GM21447 (cell line): ENCODE measurements around the gene GZF1.

Experiments
- ATAC-seq: cut with Tn5 transposase; IDR thresholded peaks from one replicate; pipeline ENCODE4 v1.9.1; 2021; ENCODE audit not compliant: unreplicated experiment

Gene GZF1

GRCh38 chr20:23404196-23404595 lies 42.2 kb downstream of the GZF1 start:
- no peak for ATAC-seq

DNA sequence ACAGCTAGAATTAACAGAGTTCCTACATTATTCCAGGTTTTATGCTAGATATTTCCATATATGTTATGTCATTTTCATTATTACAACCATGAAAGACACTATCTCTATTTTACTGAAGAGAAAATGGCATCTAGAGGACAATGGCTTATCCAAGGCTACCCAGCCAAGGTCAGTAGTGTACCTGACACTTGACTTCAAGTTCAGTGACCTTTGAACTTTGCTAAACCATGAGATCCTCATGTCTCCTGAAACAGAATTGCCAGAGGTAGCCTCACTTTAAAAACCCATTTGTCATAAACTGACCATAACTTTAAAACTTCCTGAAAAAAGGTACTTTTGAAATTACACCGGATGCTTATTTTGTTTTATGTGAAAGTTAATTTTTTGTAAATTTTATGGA lies 44.9 kb downstream of the GZF1 start:
- no peak for ATAC-seq

DNA sequence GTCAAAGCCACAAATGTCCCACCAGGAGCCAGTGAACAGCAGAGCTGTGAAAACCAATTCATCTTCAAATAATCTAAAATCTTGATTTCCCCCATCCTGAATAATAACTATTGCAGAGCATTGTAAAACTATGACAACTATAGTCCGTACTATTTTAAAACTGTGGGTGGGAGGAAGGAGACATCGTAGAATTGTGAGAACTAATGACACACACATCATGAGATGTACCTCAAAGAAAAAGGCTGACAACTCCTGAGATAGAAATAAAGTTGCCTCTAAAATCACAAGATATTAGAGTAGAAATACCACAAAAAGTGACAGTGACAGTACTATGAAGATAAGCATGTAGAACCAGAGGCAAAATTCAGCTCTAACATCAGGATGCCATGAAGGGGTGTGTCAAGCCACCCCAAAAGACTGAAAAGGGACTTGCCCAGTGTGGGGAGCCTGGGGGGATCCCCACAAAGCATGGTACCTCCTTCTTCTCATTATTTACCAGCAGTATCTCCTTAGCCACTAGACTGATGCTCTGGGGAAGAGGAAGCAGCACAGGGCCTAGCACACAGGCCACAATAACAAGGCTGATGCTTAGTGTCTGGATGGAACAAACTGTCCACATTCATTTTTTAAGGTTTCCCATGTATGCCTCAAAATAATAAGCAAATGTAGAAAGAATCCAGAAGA lies 45.9 kb downstream of the GZF1 start:
- peak; percentile 84 for ATAC-seq

- no peak for ATAC-seq
Observed at GRCh38 chr20:23408957-23409356, 47.0 kb downstream of the GZF1 start.

DNA sequence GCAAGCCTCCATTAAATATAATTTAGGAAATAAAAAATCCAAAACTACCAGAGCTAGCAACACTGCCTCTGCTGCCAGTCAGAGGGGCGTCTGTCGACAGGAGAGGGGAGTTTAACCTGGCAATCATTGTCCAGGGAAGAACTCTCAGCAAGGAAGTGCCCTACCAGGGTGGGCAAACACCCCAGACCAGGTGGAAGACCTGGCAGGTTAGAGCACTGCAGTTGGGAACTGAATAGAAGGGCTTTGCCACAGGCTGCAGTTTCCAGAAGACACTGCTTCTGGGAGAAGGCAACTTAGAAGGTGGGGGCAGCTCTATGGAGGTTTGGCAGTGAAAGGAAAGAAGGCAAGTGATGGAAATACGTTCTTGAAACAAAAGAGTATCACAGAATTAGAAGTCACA lies 47.8 kb downstream of the GZF1 start:
- ATAC-seq = no peak

DNA sequence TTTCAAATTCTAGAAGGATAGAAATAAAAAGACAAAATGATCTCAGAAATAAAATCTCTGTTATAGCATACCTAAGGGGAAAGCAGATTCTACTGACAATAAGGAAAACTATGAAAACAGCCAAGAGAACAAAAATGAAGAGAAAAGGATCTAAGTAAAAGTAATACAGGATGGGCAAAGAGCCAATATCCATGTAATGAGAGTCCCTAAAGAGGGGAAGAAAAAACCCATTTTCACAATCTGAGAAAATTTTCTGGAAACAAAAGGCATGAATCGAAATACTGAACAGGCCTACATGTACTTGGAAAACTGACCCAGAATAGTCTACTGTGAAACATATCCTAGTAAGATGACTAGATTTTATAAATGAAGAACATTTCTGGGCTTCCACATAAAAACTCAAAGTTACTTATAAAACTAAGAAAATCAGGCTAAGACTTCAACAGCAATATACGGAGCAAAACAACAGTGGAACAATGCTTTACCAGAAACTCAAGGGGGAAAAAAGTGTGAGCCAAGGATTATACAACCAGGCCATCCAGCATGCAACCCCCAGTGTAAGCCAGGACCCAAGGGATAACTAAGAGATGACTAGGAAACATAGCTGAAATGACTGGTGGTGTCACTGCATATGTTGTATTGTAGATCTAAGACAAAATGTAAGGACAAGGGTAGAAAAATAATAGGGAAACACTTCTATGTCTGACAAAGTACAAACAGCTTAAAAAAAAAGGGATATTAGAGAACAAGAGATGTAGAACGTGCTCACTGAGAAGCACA lies 49.1 kb downstream of the GZF1 start:
- ATAC-seq = no peak

DNA sequence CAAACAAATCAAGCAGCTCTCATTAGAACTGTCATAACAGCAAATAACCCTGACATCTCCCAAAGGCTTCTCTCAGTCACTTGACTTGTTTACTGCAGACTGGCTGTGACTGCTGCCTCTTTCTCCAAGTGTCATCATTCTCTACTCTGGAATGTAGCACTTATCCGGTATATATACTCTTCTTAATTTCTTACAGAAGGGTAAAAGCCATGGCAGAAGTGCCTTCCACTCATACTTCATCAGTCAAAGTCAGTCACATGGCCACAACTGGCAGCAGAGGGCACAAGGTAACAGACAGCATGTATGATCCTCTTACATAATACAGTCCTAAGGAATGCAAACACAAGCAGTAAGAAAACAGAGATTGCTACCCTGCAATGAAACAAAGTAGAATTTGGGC lies 50.0 kb downstream of the GZF1 start:
- ATAC-seq = no peak

DNA sequence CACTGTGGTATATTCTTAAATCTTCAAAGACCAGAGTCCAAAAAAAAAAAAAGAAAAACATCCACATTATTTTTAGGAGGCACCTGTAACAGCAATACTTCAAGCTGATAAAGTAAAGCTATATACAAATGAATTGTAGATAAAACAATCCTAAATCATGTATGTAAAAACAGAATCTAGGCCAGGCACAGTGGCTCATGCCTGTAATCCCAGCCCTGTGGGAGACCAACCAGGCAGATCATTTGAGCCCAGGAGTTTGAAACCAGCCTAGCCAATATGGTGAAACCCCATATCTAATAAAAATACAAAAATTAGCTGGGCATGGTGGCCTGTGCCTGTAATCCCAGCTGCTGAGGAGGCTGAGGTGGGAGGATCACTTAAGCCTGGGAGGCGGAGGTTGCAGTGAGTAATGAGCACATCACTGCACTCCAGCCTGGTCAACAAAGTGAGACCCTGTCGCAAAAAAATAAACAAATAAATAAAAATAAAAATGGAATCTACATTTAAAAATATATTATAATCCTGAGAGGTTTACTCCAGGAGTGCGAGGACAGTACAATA lies 52.0 kb downstream of the GZF1 start:
- no peak for ATAC-seq

GRCh38 chr20:23414526-23415188 lies 52.7 kb downstream of the GZF1 start:
- ATAC-seq = no peak

DNA sequence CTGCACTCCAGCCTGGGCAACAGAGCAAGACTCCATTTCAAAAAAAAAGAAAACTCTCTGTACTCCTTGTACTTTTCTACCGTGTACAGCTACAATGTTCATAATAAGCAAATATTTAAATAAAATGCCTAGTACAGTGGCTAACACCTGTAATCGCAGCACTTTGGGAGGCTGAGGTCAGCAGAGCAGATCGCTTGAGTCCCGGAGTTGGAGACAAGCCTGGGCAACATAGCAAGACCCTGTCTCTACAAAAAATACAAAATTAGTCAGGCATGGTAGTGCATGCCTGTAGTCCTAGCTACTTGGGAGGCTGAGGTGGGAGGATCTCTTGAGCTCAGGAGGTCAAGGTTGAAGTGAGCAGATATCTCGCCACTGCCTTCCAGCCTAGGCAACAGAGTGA lies 53.6 kb downstream of the GZF1 start:
- ATAC-seq = no peak

DNA sequence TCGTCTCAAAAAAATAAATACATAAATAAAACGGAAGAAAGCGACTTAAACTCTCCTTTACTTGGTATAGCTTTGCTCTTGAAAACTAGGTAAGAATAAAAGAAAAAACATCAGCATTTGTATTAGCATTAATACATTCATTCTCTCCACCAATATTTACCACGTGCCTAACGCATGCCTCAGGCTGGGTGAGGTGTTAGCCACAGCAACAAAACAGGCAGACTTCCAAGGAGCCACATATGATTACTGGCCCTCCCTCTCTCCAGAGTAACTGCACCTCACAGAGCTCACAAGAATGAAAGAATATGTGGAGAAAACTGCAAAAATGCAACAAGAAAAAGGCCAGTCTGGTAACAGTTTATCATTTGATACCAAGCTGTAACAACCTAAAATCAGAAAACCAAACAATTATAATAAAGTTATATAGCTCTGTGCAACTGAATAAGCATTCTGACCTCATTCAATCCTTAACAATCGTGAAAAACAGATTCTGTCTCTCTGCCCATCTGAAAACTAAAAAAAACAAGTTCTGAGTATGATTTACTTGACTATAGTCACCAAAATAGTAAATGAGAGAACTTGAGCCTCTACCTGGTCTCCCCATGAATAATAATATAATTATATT lies 54.1 kb downstream of the GZF1 start:
- ATAC-seq = no peak

- no peak for ATAC-seq
Observed at GRCh38 chr20:23417861-23418260, 55.9 kb downstream of the GZF1 start.

DNA sequence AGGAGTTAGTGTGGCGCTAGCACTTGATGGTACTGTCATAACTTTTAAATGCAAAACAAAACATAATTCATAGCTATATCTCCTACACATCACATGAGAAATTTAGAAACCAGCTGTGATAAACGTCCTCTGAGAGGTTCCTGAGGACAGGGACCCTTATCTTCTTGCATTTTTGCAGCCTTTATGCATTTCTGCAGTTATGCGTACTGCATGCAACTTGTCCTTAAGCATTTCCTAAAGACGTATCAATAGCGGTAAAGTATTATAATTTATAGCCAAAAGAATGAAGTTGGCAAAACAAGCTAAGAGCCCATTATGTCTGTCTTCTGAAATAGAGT lies 57.6 kb downstream of the GZF1 start:
- no peak for ATAC-seq

DNA sequence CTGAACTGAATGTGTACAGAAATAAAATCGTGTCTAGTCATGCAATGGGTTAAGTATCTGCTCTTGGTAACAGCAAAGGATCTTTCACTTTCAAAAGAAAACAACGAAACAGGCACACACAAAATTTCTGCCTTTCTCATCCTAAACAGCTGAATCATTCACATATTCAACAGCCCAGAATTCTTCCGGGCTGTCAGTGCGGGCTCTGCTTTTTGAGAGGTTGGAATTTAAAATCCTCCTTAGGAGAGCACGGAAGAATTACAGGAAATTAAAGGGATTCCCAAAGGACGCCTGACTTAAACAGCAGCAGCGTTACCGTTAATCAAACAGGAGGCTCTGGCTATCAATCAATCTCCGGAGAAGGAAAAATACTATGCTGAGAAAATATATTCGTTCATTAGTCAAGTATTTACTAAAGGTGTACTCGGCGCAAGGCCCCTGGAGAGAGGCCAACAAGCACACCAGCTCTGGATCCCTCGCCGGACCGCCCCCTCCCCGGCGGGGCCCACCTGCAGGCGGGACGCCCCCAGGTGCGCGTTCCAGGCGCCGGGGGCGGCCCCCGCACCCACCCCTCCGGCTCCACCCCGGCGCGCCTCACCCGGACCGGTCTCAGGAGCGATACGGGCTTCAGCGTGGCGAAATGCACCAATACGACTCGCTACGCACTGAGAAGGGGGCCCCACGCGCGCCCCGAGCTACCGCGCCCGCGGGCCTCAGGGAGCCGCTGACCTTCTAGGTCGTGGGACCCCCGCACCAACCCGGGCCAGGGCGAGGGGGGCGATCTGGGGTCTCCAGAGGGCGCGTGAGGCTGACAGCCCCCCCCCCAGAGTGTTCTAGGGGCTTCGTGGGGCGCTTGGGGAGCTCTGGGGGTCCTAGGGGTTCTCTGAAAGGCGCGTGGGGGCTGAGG lies 58.3 kb downstream of the GZF1 start:
- ATAC-seq = no peak

DNA sequence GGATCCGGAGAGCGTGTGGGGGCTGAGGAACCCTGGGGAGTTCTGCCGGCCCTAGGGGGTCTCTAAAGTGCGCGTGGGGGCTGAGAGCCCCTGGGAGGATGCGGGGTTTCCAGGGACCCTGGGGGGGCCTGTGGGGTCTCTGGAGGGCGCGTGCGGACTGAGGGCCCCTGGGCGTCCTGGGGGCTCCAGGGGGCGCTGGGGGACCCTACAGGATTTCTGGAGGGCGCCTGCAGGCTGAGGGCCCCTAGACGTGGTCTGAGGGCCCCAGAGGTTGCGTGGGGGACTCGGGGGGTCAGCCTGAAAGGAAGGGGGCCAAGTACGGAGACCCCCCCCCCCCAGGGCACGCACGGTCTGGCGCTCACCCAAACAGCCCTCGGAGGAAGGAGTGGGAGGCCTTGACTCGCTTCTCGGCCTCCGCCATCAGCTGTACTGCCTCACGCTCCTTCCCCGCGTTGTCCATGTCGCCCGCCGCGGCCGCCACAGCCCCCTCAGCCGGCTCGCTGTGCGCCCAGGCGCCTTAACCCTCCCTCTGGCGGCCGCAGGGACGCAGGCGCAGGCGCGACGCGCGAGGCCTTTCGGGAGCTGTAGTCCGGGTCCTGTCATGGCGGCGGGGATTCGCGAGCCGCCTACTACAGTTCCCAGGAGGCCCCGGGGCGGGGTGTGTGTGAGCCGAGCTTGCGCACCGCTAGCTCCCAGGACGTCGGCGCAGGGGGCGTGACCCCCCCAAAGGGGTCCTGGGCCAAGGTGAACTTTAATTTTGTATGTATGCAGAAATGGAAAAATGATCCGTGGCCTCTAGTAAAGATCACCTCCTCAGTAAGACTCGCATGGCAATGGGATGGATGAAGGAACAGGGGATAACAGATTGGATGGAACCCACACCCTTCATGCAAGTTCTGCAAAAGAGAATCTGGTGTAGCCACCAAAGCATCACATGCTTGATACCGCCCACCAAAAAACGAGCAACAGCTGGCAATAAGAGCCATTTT lies 59.3 kb downstream of the GZF1 start, which contains the start of gene NAPB:
Gene NAPB (minus strand): TSS at position 546 of the 989 bp plus-strand sequence. CDS start 86 bp downstream, at position 460.
- ATAC-seq = peak; percentile 94
